GM23248 (cell line): ENCODE results near the gene DPP6. TPM values are rescaled to one million over a fixed set of nuclear protein-coding genes. Genes with fewer than 3 reads are reported as not detected.

Experiments used
- DNase-seq: peaks from one replicate; pipeline ENCODE4 v3.0.0-alpha.2; 2015
- H2AFZ ChIP-seq: fragments of 200-600 bp; sonication (generic); 2 replicates; pipeline ENCODE4 v1.6.1; 2016; ENCODE audit warnings: antibody characterized with exemption
- H3F3A ChIP-seq: fragments of 200-600 bp; sonication (generic); 2 replicates; pipeline ENCODE4 v1.6.1; 2016; ENCODE audit warnings: mild to moderate bottlenecking, antibody characterized with exemption, mixed run types; ENCODE audit not compliant: insufficient read depth
- H3K27ac ChIP-seq: fragments of 200-600 bp; sonication (generic); 2 replicates; pipeline ENCODE4 v1.5.1; 2016; ENCODE audit warnings: mild to moderate bottlenecking
- H3K27me3 ChIP-seq: fragments of 200-600 bp; sonication (generic); replicated peaks from 2 replicates; pipeline ENCODE4 v1.6.1; 2016; ENCODE audit warnings: mild to moderate bottlenecking; ENCODE audit not compliant: insufficient read depth
- H3K36me3 ChIP-seq: fragments of 200-600 bp; sonication (generic); 2 replicates; pipeline ENCODE4 v1.6.1; 2016; ENCODE audit warnings: low read depth, mild to moderate bottlenecking
- H3K4me1 ChIP-seq: fragments of 200-600 bp; sonication (generic); 2 replicates; pipeline ENCODE4 v1.6.1; 2016; ENCODE audit warnings: mild to moderate bottlenecking; ENCODE audit not compliant: insufficient read depth
- H3K4me2 ChIP-seq: fragments of 200-600 bp; sonication (generic); one replicate; pipeline ENCODE4 v1.6.1; 2016; ENCODE audit warnings: mild to moderate bottlenecking; ENCODE audit not compliant: unreplicated experiment
- H3K4me3 ChIP-seq: fragments of 200-600 bp; sonication (generic); 2 replicates; pipeline ENCODE4 v1.5.1; 2016; ENCODE audit warnings: mild to moderate bottlenecking
- H3K79me2 ChIP-seq: fragments of 200-600 bp; sonication (generic); 2 replicates; pipeline ENCODE4 v1.6.1; 2016; ENCODE audit warnings: mild to moderate bottlenecking; ENCODE audit not compliant: insufficient read depth
- H3K9ac ChIP-seq: fragments of 200-600 bp; sonication (generic); 2 replicates; pipeline ENCODE4 v1.6.1; 2016; ENCODE audit warnings: mild to moderate bottlenecking
- H3K9me2 ChIP-seq: fragments of 200-600 bp; sonication (generic); 2 replicates; pipeline ENCODE4 v1.6.1; 2016; ENCODE audit warnings: mixed run types, mild to moderate bottlenecking, moderate library complexity; ENCODE audit not compliant: insufficient read depth
- H3K9me3 ChIP-seq: fragments of 200-600 bp; sonication (generic); one replicate; pipeline ENCODE4 v1.6.1; 2017; ENCODE audit warnings: low read depth
- H4K20me1 ChIP-seq: fragments of 200-600 bp; sonication (generic); 2 replicates; pipeline ENCODE4 v1.6.0; 2016; ENCODE audit not compliant: insufficient read depth
- EZH2 ChIP-seq: fragments of 200-600 bp; sonication (generic); IDR thresholded peaks from 2 replicates; pipeline ENCODE4 v1.6.1; 2018; ENCODE audit warnings: antibody characterized with exemption, mild to moderate bottlenecking; ENCODE audit not compliant: insufficient read depth, poor library complexity, severe bottlenecking
- EZH2phosphoT487 ChIP-seq: fragments of 200-600 bp; sonication (generic); IDR thresholded peaks from 2 replicates; pipeline ENCODE4 v1.6.1; 2018; ENCODE audit warnings: antibody characterized with exemption, moderate library complexity, mild to moderate bottlenecking, low read depth; ENCODE audit not compliant: insufficient read depth
- WGBS, 2 experiments: methylation state at CpG; one replicate each; pipeline ENCODE4 v1.1.6; 2015 to 2017; ENCODE audit warnings: low lambda C conversion rate in 2 of 2, low coverage in 1 of 2; ENCODE audit errors: missing lambda C conversion rate in 2 of 2; 5-methylcytosine and 5-hydroxymethylcytosine counted together
- in situ Hi-C: fragments of 300-500 bp; cut with MboI; formaldehyde crosslinking; loops from 2 replicates; pipeline ENCODE4 v1.15.0; 2020
- polyA plus RNA-seq: library from polyadenylated mRNA; unstranded; fragments of >200 nt; fragmentation: Nextera tagmentation; extraction: Ambion mirVana; gene quantifications from 2 replicates; pipeline ENCODE4 v1.2.1, GENCODE V29; 2016
- total RNA-seq: library from RNA; depleted of rRNA; stranded (reverse); fragments of >200 nt; shearing (Covaris generic); gene quantifications from 2 replicates; pipeline ENCODE4 v1.2.3, GENCODE V29; 2014

The DPP6 gene
- total and polyA plus RNA-seq, 2 experiments from 2014 or later, result not detected

DNA sequence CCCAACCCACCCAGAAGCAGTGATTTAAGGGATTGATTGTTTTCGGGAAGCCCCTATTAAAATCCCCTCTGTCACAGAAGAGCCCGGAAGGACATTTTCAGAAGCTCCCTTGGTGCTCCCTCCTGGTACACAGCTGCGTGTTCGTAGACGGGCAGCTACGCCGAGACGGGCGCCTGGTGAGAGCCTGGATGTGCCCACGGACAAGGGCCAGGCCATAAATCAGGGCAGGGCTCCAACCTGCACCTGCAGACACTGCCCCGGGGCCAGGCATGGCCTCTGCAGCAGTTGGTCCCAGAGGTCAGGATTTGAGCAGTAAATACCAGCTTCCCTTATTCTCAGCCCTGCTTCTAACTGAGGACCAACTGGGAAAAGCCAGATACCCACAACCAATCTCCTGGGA is 843.9 kb downstream of the DPP6 start:
- H3K4me3 ChIP-seq, result no peak overlapping the region
- 43 to 46% methylated on average over 11 of the region's 11 CpGs for whole genome bisulfite sequencing, 2 experiments
- H3K9me2 ChIP-seq, result no peaks in the 10 kb centered on the region

DNA sequence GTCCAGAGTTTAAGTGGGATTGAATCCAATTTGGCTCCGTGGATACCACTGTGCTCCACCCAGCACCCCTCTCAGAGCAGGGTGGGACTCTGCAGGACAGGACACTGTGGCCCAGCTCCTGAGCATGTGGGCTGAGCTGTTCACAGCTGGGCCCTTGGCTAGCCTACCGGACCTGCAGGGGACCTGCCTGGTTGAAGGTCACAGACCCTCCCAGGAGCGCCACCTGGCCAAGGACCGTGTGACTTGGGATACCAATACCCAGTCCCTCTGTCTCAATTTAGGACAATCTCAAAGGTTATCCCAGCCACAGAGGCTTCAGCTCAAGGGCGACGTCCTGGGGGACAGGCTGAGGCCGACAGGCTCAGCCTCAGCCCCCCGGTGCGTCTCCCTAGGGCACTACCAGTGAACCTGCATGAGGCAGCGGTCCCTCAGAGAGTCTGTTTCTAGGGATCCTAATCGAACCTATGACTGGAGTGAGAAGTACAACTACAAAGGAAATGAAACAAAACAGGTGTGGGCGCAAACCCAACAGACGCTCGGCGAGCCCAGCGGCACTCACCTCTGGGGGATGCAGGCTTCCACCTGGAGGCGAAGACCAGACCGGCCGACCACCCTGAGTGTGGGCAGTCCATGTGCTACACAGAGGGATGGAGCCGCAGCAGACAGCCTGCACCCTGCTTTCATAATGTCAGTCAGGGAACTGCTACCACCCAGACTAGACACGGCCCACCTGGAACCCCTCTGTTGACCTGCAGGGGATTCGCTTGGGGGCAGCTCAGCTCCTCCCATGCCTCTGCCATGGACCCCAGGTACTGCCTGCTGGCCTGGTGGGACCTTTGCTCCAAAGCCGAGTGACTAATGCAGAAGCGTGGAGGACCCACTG is 847.0 kb downstream of the DPP6 start:
- no peak overlapping the region for H3K4me3 ChIP-seq
- whole genome bisulfite sequencing, 2 experiments, result 49% methylated on average over 24 of the region's 24 CpGs
- H4K20me1 ChIP-seq, result no peaks in the 10 kb centered on the region
- H3F3A ChIP-seq, result no peaks in the 10 kb centered on the region
- no peak overlapping the region for H3K9ac ChIP-seq
- H3K4me2 ChIP-seq, result no peak overlapping the region
- in situ Hi-C loops, result no loop called here
- no peaks in the 10 kb centered on the region for H3K9me2 ChIP-seq
- DNase-seq, result no peak
- H3K9me3 ChIP-seq, result no peaks in the 10 kb centered on the region
- H3K27me3 ChIP-seq, result no peaks in the 10 kb centered on the region
- H3K79me2 ChIP-seq, result no peaks in the 10 kb centered on the region
- no peaks in the 10 kb centered on the region for H3K36me3 ChIP-seq
- TF ChIP-seq EZH2, result no peak
- TF ChIP-seq EZH2phosphoT487, result no peak
- H2AFZ ChIP-seq, result no peak overlapping the region
- H3K27ac ChIP-seq, result no peak overlapping the region
- no peaks in the 10 kb centered on the region for H3K4me1 ChIP-seq

More for the DNA sequence above, 843.9 kb downstream of the DPP6 start:
- no peaks in the 10 kb centered on the region for H3K36me3 ChIP-seq
- in situ Hi-C loops, result no loop called here
- no peaks in the 10 kb centered on the region for H3K27me3 ChIP-seq
- H3F3A ChIP-seq, result no peaks in the 10 kb centered on the region
- no peak overlapping the region for H3K27ac ChIP-seq
- H2AFZ ChIP-seq, result no peak overlapping the region
- no peak for TF ChIP-seq EZH2
- TF ChIP-seq EZH2phosphoT487, result no peak
- DNase-seq, result no peak
- H3K4me2 ChIP-seq, result no peak overlapping the region
- no peak overlapping the region for H3K9ac ChIP-seq
- no peaks in the 10 kb centered on the region for H3K4me1 ChIP-seq
- H3K9me3 ChIP-seq, result no peaks in the 10 kb centered on the region
- H3K79me2 ChIP-seq, result no peaks in the 10 kb centered on the region
- no peaks in the 10 kb centered on the region for H4K20me1 ChIP-seq

DNA sequence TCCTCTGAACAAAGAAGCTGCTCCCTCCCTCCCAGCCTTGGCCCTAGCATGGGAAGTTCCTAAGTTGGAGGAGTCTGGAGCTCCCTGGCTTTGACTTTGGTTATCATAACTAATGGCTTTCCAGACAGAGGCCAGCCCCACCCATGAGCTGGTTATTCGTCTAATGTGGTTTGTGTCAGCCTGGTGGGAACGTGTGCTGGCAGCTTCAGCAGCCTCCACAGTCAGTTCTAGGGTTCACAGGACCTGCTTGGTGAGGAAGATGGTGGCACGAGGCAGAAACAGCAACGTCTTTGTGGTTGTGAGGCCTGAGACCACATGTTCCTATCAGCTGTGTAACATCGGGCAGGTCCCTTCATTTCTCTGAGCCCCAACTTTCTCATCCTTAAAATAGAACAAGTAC is 847.7 kb downstream of the DPP6 start:
- Histone ChIP-seq H3K9ac (no peak overlapping the region), H3K9me2 (no peaks in the 10 kb centered on the region), H3K79me2 (no peaks in the 10 kb centered on the region), H3K4me1 (no peaks in the 10 kb centered on the region), H3K36me3 (no peaks in the 10 kb centered on the region), H3K9me3 (no peaks in the 10 kb centered on the region), H3F3A (no peaks in the 10 kb centered on the region), H4K20me1 (no peaks in the 10 kb centered on the region), H3K4me2 (no peak overlapping the region), H2AFZ (no peak overlapping the region), H3K4me3 (no peak overlapping the region), H3K27ac (no peak overlapping the region), H3K27me3 (no peaks in the 10 kb centered on the region)
- DNase-seq, result no peak
- 12 to 15% methylated on average over 5 of the region's 5 CpGs for WGBS, 2 experiments
- in situ Hi-C loops, result loop anchor here (10.0 to 25.0 kb wide), 2 partner anchors 445 to 862 kb away; no protein-coding TSS in a partner anchor
- TF ChIP-seq EZH2phosphoT487, result no peak
- no peak for TF ChIP-seq EZH2

DNA sequence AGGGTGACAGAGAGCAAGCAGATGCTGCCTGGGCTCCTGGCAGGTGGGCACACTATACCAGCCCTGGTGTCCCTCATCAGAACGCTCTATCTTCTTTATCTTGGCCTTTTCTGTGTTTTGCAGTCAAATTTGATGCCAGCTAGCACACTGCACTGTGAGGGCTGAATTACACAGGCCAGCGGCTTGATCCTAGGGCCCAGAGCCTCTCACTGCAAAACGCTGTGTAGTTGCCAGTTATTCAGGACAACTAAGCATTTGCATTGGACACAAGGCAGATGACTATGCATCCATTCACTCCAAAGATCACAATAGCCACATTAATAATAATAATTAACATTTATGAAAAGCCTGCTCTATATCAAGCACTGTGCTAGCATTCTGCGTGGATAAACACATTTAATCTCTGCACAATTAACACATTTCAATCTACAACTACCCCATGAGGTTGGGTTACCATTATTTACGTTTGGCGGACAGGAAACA is 850.4 kb downstream of the DPP6 start:
- Histone ChIP-seq H3K4me3 (no peak overlapping the region), H3K27ac (no peak overlapping the region), H3K36me3 (no peaks in the 10 kb centered on the region), H2AFZ (no peak overlapping the region), H3K9me3 (no peaks in the 10 kb centered on the region), H3K79me2 (no peaks in the 10 kb centered on the region), H3K27me3 (no peaks in the 10 kb centered on the region), H3K9me2 (no peaks in the 10 kb centered on the region), H3K9ac (no peak overlapping the region), H3F3A (no peaks in the 10 kb centered on the region), H4K20me1 (no peaks in the 10 kb centered on the region), H3K4me2 (no peak overlapping the region), H3K4me1 (no peaks in the 10 kb centered on the region)
- TF ChIP-seq EZH2phosphoT487, result no peak
- no peak for TF ChIP-seq EZH2
- WGBS, 2 experiments, result 28 to 31% methylated on average over 6 of the region's 6 CpGs
- in situ Hi-C loops, result loop anchor here (10.0 to 25.0 kb wide), 2 partner anchors 442 to 860 kb away; no protein-coding TSS in a partner anchor
- no peak for DNase-seq
